DMS 273 treated with DMSO at 0.1 percent for 48 hours (cell line): ENCODE measurements around the gene LEO1.
"Not testable (repeated sequence)": the region's sequence is repeated elsewhere in the genome, so short reads cannot be mapped to it uniquely, and the experiment has no call there.

Experiments
- DNase-seq: peaks from one replicate; lab custom pipeline; 2025; lab: John Stamatoyannopoulos, UW

Gene LEO1

DNA sequence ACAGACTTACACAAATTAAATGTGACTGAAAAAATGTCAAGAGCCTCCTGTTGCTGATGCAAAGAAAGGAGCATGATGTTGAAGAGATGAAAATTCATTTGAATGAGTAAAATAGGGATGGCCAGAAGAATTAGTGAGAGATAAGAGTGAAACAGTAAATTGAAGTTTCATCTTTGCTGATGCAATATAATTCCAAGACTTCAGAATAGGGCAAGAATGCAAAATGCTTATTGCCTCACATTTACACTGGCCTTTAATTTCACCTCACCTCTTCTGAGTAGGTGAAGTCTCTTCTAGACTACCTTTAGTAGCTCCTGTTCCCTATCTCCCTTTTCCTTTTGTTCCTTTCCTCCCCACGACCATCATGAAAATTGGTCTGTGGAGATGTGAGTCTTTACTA, 32.1 kb upstream of the LEO1 start:
- no peak for DNase-seq

DNA sequence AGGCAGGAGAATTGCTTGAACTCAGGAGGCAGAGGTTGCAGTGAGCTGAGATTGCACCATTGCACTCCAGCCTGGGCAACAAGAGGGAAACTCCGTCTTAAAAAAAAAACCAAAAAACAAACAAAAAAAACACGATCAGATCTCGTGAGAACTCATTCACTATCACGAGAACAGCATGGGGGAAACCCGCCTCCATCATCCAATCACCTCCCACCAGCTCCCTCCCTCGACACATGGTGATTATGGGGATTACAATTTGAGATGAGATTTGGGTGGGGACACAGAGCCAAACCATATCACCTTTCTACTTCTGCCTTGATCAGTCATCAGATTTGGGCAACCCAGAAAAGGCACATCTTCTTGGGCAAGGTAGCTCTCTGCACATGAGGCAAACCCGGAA, 31.5 kb upstream of the LEO1 start:
- not testable (repeated sequence) for DNase-seq

DNA sequence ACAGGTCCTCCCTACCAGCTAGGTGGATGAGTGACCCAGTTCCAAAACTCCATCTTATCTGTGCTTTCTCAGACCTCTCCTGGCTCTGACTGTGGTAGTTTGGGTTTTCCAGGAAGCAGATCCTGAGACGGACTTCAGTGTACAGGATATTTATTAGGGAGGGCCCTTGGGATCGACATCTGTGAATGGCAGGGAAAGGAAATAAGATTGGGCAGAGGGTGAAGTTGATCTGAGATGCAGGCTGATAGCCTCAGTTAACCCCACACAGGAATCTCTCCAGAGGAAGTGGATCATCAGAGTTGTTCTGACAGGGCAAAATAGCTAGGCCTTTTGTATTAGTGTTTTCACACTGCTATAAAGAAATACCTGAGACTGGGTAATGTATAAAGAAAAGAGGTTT, 30.8 kb upstream of the LEO1 start:
- DNase-seq: no peak

DNA sequence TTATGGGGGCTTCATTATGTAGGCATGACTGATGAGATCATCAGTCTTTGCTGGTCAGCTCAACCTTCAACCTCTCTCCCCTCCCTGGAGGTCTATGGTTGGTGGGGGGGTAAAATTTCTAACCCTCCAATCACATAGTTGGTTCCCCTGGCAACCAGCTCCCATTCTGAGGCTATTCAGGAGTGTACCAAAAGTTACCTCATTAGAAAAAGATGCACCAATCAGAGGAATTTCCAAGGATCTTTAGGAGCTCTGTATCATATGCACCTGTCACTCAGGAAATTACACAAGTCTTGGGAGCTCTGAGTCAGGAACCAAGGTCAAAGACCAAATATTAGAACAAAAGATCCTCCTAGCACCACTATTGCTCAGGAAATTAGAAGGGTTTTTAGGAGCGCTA, 21.4 kb upstream of the LEO1 start:
- no peak for DNase-seq

DNA sequence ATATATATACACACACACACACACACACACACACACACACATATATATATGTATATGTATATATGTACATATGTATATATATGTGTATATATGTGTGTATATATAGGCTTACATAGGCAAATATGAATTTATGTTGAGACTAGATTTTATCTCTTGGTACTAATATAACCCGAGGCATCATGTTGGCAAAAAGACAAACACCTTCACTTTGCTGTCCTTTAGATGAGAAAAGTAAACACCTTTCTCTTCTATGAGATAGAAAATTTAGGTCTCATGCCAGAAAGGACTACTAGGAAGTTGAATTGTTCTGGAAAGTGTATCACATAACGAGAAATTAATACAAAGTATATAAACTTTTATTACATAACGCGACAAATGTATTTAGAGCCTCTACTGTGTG, 19.6 kb upstream of the LEO1 start:
- DNase-seq: no peak

DNA sequence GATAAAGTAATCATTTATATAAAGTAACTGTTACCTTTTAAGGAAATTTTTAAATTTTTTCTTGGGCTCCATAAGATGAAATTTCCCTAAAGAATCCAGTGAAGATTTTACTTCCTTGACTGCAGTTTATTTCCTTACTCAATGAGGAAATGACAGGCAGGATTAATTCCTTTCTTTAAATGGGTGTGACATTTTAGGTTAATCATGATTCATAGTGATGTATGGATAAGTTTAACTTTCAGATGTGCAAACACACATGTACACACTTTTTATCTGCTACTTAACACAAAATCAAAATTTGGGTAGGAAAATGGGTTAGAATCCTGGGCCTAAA, 11.2 kb upstream of the LEO1 start:
- DNase-seq: no peak

DNA sequence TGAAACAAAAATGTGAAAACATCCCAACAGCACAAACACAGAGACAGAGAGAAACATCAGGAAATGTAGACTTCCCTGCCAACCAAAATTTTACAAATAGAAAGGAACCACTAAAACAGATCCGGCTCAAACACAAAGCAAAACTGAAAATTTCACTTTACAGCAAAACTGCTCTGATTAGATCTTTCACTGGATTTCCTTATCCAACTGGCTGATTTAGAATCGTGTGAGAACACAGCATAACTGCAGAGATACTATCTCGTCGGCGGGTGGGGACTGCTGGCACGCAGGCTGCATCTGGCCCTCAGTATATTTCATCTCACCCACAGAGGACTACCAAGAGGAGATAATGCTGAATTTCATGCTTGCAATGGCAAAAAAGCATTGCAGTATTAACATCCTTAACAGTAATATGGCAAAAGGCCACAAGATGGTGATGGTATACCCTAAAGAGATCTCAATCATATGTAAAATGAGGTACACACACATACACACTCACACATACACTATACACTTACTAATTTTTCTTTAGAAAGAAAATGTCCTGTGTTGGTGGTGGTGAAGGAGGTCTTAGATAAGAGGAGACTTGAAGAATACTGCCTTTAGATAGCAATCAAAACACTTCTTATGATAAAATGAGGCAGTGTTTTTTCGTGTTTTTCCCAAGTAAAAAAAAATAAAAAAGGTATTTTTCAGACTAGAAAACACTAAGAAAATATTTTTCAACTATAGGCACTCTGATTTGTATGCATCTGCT, 10.6 kb upstream of the LEO1 start:
- peak; percentile 63 for DNase-seq

DNA sequence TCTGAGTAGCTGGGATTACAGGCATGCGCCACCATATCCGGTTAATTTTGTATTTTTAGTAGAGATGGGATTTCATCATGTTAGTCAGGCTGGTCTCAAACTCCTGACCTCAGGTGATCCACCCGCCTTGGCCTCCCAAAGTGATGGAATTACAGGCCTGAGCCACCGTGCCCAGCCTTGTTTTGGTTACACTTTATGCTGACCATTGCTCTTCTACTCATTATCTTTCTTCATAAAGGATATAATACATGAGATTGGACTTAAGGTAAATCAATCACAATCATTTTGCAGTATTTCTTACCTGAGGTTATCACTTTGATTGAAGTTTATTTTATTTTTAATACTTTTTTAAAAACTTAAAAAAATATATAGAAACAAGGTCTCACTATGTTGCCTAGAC, 2.2 kb upstream of the LEO1 start:
- no peak for DNase-seq

DNA sequence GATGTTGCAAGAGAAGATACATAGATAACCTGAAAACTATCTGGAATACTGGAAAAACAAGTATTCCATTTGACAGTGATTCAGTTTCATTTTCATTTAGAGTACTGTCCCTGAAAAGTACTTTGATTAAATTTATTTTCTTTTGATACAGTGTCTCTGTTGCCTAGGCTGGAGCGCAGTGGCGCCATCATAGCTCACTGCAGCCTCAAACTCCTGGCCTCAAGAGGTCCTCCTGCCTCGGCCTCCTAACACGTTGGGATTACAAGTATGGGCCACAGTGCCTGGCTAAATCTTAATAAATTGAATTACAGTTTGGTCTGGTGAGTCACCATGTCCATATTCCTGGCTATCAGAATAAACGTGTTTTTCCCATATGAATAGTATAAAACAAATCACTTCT, 1.6 kb upstream of the LEO1 start:
- no peak for DNase-seq

DNA sequence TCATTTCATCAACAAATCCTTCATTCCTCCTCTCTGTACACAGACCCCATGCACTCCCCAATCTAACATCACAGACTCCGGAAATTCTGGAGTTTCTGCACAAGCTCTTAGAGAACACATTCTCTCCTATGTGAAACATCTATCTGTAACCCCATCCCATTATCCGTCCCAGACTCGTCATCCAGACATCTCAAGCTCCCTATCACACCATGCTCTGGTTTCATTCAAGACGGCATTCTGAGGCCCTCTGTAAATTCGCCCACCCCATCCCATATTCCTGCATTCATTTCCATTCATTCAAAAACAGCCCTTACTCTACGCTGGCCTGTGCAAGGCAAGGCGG, 575 bp downstream of the LEO1 start:
- DNase-seq: no peak

DNA sequence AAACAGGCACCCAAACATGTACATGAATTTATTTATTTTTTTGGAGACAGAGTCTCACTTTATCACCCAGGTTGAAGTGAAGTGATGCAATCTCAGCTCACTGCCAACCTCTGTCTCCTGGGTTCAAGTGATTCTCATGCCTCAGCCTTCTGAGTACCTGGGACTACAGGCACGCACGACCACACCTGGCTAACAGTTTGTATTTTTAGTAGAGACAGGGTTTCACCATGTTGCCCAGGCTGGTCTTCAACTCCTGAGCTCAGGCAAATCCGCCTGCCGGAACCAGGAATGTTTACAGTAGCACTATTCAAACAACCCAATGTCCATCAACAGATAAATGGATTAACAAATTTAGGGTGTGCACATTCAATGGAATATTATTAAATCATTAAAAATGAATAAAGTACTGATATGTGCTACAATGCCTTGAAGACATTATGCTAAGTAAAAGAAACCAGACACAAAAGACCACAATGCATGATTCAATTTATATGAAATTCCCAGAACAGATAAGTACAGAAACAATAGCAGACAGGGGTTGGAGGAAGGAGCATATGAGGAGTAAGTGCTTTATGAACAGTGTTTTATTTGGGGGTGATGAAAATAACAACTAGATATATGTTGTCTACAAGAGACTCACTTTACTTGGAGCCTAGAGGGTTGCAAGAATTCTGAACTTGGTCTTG, 1.3 kb downstream of the LEO1 start:
- no peak for DNase-seq

DNA sequence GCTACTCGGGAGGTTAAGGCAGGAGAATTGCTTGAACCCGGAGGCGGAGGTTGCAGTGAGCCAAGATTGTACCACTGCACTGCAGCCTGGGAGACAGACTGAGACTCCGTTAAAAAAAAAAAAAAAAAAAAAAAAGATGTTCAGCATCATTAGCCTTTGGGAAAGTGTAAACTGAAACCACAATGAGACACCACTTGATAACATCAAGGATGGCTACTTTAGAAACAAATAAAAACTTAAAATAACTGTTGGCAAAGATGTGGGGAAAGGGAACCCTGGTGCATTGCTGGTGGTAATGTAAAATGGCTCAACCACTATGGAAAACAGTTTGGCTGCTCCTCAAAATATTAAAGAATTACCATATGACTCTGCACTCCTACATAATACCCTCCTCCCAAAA, 1.9 kb downstream of the LEO1 start:
- DNase-seq: no peak

DNA sequence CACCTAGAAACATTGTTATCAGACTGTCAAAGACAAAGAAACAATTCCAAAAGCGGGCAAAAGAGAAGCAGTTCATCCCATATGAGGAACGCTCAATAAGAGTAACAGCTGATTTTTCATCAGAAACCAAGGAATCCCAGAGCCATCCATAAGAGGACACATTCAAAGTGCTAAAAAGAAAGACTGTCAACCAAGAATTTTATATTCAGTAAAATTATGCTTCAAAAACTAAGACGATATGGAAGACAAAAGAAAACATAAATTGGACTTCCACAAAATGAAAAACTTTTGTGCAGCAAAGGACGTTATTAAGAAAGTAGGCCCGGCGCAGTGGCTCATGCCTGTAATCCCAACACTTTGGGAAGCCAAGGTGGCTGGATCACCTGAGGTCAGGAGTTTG, 4.0 kb downstream of the LEO1 start:
- DNase-seq: no peak

DNA sequence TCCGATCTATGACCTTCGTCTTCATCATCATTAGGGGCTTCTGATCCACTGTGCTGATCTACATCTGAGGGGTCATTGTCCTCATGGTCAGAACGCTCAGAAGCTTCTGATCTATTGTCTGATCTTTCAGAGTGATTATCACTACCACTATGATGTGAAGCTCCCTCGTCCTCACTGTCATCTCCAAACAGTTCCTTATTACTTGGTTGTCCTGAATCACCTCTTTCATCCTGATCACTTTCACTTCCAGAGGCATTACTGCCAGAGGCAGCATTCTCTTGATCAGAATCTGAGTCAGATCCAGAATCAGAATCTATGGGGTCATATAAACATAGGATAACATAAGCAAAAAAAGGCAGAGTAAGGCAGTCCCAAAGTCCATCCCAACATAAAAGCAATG, 5.4 kb downstream of the LEO1 start:
- DNase-seq: no peak

DNA sequence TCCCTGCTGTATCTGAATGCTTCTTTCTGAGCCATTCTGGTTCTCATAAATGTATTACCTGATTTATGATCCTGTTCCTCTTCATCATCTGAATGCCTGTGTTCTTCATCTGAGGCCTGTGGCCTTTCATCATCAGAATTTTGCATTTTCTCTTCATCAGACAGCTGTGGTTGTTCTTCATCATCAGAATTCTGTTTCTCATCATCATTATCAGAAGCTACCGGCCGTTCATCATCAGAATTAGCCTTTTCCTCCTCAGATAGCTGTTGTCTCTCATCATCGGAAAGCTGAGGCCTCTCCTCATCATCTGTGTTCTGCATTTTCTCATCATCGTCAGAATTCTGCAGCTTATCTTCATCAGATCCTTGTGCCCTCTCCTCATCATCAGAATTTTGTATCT, 5.9 kb downstream of the LEO1 start:
- no peak for DNase-seq

DNA sequence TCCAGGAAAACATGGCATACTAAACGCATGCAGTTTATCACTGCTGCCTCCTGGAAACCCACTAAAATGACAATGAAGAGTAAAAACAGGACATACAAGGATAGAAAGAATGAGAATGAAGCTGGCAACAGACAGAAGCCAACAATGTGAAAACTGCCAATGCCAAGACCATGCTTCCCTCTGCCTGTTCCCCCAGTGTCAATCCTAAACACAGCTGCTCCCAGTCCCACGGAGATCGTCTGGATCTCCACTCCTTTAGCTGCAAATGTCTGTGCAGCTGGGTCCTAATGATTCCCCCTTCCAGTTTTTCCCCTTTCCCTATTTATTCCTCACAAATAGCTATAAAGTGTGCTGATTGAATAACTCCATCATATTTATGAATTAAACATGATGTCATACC, 16.1 kb downstream of the LEO1 start:
- no peak for DNase-seq

DNA sequence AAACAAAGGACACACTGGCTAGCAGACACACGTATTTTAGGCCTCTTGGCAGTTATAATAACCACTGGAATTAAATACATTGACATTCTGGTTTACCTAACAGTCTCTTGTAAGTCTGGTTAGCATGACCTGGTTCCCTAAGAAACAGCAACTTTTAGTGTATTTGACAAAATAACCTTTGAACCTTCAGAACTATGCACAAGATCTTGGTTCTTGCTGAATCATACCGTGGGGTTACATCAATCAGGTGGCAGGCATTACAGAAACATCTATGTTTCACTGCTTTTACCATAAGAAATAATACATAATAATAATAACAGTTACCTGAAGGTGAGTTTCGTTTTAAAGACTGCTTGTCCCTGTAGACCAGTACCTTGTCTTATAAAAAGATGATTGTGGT, 18.8 kb downstream of the LEO1 start:
- DNase-seq: no peak

DNA sequence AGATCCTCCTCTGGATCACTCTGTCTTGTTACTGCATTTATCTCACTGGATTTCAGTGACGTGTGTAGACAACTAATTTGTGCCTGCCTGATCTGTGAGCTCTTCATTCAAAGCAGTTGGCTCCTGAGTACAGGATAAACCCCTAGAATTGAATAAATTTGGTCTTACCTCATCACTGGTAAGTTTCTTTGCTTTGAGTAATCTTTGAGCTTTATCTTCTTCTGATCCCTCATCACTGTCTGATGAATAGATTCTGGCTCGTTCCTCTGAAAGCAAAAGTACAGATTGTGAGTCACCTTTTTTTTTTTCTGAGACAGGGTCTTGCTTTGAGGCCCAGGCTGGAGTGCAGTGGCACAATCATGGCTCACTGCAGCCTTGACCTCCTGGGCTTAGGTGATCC, 24.5 kb downstream of the LEO1 start:
- no peak for DNase-seq

DNA sequence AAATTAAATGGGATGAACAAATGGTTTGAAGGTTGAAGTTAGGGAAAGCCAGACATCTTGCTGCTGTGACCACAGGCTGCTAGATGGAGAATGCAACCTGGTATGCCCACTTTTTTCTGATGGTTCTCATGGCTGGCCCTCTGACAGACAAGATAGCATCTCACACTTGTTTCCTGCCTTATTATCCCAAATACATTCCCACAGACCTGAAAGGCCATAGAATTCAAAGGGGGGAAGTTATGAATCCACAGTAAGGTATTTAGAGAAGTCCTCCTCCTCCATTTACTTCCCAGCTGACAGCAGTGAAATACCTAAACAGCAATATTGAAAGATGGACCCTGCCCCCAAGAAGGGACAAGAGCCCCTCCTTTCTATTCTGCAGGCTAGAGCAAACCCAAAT, 32.4 kb downstream of the LEO1 start:
- DNase-seq: no peak

DNA sequence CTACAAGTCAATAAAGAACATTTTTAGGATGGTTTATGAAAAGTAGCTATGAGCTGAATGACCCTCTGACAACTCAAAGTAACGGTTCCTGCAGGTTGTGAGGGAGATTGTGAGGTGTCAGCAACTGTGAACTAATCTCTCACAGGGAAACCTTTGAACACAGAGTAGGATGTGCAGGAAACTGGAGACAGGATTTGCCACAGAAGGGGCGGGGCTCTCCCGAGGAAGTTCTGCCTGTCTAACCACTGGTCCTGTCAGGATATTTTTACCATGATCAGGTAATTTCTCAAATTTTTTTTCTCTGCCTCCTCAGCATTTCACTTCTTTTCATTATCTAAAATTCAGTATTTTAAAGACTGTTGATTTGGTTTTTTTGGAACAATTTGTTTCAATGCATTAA, 33.3 kb downstream of the LEO1 start:
- DNase-seq: no peak

DNA sequence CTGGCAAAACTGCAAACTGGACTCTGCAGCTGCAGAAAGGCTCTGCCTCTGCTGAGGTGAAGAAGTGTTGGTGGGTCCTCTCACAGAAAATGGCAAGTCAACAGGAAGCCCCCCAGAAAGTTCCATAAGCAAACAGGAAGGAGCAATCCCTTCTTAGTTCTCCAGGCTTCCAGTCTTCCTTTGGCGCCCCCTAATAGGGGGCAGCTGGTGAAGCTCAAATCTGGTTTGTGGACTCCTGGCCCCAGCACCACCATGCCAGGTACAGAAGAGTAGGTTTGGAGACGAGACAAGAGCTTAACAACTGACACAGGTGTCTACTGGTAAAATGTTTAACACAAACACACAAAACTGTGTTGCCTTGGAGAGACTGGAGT, 35.5 kb downstream of the LEO1 start:
- DNase-seq: no peak

DNA sequence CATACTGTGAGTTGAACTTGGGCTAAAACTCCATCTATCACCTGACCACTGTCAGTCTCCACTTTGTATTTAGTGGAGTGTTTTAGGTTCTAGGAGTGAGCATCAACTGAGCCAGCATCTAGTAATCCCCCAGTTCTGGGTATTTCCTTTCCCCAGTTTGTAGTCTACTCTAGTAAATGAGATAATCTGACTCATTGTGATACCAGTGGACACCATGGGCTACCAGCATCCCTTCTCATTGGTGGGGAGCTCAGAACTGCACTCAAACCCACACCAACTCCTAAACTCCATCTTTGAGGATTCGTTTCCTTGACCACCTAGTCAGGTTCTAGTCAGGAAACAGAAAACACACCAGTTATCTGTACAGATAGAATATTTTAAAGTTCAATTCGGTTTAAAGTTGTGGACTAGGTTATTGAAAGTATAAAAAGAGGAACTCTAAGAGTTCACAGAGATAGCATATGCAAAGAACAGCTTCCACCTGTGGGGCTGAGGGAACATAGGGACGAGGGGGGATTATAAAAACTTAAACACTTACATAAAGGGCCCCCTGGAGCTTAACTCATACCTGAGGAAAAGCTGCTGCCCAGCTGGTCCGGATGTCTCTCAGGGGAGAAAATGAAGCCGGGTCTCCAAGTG, 36.0 kb downstream of the LEO1 start:
- DNase-seq: no peak

DNA sequence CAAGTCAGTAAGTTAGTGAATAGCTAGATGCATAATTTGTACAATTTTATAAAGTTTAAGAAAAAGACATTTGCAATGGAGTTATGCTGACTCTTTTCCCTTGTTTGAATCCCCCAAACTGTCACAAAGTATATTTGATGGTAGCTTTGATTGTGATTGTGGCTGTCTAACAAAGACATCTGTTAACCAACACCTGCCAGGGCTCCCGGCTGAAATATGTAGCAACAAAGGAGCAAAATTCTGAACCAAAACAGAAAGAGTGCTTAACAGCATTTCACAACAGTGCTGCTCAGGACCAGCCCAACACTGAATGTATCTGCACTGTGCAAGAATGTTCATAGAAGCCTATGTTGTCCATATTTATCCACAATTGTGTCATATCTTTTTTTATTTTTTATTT, 39.4 kb downstream of the LEO1 start:
- no peak for DNase-seq

DNA sequence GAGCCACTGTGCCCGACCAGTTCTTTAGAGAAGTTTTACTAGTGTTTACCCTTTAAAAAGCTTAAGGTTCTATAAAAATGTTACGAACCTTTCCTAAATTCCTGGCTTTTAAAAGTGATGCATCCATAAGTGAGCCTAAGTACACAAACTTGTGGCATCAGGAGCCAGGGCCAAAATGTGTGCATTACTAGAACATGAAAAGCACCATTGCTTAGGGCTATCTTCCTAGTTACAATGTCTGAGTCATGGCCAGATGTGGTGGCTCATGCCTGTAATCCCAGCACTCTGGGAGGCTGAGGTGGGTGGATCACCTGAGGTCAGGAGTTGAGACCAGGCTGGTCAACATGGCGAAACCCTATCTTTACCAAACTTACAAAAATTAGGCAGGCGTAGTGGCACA, 39.9 kb downstream of the LEO1 start:
- no peak for DNase-seq
